K562 (cell line): ENCODE results near the gene HSD17B8. TPM values are rescaled to one million over a fixed set of nuclear protein-coding genes. Genes with fewer than 3 reads are reported as not detected.
A peak's percentile ranks its signal among the peaks of the same experiment; 100 is the strongest.

ENCODE experiments used
- CREB1 ChIP-seq, 2 experiments: sonication (generic) in 1 of 2; formaldehyde crosslinking in 1 of 2; IDR thresholded peaks; 2 replicates each; pipeline versions ENCODE4 v1.6.1 to v1.8.0; 2012 to 2022; ENCODE audit warnings: inconsistent platforms in 1 of 2, mild to moderate bottlenecking in 1 of 2, missing genetic modification reagents in 1 of 2, moderate library complexity in 1 of 2
- ELF4 ChIP-seq: fragments of 450-650 bp; formaldehyde crosslinking; IDR thresholded peaks from 2 replicates; pipeline ENCODE4 v1.4.0; 2022; ENCODE audit warnings: missing genetic modification characterization
- EWSR1 ChIP-seq: fragments of 450-650 bp; IDR thresholded peaks from 2 replicates; pipeline ENCODE4 v1.6.1; 2018; ENCODE audit warnings: borderline replicate concordance, mild to moderate bottlenecking, low read depth, moderate library complexity; ENCODE audit not compliant: partially characterized antibody
- GATAD2A ChIP-seq: fragments of 450-650 bp; IDR thresholded peaks from 2 replicates; pipeline ENCODE4 v1.6.1; 2017
- L3MBTL2 ChIP-seq: fragments of 450-650 bp; IDR thresholded peaks from 2 replicates; pipeline ENCODE4 v1.6.1; 2016; ENCODE audit warnings: mild to moderate bottlenecking, moderate library complexity
- NFXL1 ChIP-seq: fragments of 450-650 bp; formaldehyde crosslinking; IDR thresholded peaks from 2 replicates; pipeline ENCODE4 v1.4.0; 2021; ENCODE audit warnings: mild to moderate bottlenecking
- RBM22 ChIP-seq: fragments of 200-400 bp; formaldehyde crosslinking; IDR thresholded peaks from 2 replicates; pipeline ENCODE4 v1.6.1; 2018; ENCODE audit warnings: low read length, low read depth; ENCODE audit not compliant: poor library complexity, severe bottlenecking
- SRSF9 ChIP-seq: fragments of 200-400 bp; formaldehyde crosslinking; IDR thresholded peaks from 2 replicates; pipeline ENCODE4 v1.6.1; 2017; ENCODE audit warnings: low read depth, low read length, borderline replicate concordance
- XRCC4 ChIP-seq: IDR thresholded peaks from one replicate; pipeline ENCODE4 v1.6.1; 2011; ENCODE audit not compliant: insufficient read depth, insufficient read length; ENCODE audit errors: extremely low read depth
- ZBTB1 ChIP-seq: sonication (generic); formaldehyde crosslinking; IDR thresholded peaks from 2 replicates; pipeline ENCODE4 v1.8.1; 2023; ENCODE audit warnings: missing genetic modification reagents, low read depth, mild to moderate bottlenecking, borderline replicate concordance
- ZBTB5 ChIP-seq: fragments of 450-650 bp; IDR thresholded peaks from 2 replicates; pipeline ENCODE4 v1.6.1; 2017; ENCODE audit warnings: antibody characterized with exemption
- ZNF740 ChIP-seq, 3 experiments: fragments of 200-800 bp in 1 of 3; sonication (Bioruptor generic) in 1 of 3; sonication (generic) in 1 of 3; formaldehyde crosslinking in 1 of 3; IDR thresholded peaks; 2 replicates each; pipeline versions ENCODE4 v1.6.1 to v1.8.0; 2016 to 2022; ENCODE audit warnings: mild to moderate bottlenecking in 2 of 3, missing compliant biosample characterization in 2 of 3, missing genetic modification characterization in 2 of 3, missing genetic modification reagents in 1 of 3
- polyA plus RNA-seq, 8 experiments: library from polyadenylated mRNA; depleted of rRNA in 4 of 8; stranded (reverse) in 5 of 8; unstranded in 3 of 8; fragments of >200 nt; fragmentation: Nextera tagmentation in 2 of 8; fragmentation: Illumina TruSeq in 1 of 8; extraction: Ambion mirVana in 2 of 8; extraction: Trizol in 1 of 8; gene quantifications; 2 replicates each; pipeline versions ENCODE4 v1.2.1 to v1.2.3, GENCODE V29; 2011 to 2014; ENCODE audit warnings: inconsistent platforms in 1 of 8, missing spikeins in 1 of 8
- total RNA-seq, 7 experiments: library from RNA; depleted of rRNA in 6 of 7; stranded (reverse); fragments of >200 nt in 6 of 7; fragmentation: Illumina TruSeq in 2 of 7; extraction: Trizol in 2 of 7; gene quantifications; 2 replicates each; pipeline versions ENCODE4 v1.2.1 to v1.2.3, GENCODE V29; 2011 to 2021; ENCODE audit warnings: low replicate concordance in 1 of 7
- TF ChIP-seq, protein P1 (sequence below): fragments of 250-450 bp; sonication (Bioruptor Pico); IDR thresholded peaks from 2 replicates; pipeline ENCODE4 v1.4.0; 2020; ENCODE audit warnings: borderline replicate concordance
- TF ChIP-seq, protein P2 (sequence below), 2 experiments: IDR thresholded peaks; 2 replicates each; pipeline ENCODE4 v1.6.1; 2012; ENCODE audit warnings: improper control_type of control experiment in 2 of 2, low read depth in 2 of 2, low read length in 2 of 2, borderline replicate concordance in 1 of 2

The HSD17B8 gene
- total and polyA plus RNA-seq, 9 of the 15 experiments (the other 6 are each of a cell fraction or from before 2014, with no cell fraction given) = 3.7 to 35.2 (median 14.2) TPM

- TF ChIP-seq, protein P1, sequence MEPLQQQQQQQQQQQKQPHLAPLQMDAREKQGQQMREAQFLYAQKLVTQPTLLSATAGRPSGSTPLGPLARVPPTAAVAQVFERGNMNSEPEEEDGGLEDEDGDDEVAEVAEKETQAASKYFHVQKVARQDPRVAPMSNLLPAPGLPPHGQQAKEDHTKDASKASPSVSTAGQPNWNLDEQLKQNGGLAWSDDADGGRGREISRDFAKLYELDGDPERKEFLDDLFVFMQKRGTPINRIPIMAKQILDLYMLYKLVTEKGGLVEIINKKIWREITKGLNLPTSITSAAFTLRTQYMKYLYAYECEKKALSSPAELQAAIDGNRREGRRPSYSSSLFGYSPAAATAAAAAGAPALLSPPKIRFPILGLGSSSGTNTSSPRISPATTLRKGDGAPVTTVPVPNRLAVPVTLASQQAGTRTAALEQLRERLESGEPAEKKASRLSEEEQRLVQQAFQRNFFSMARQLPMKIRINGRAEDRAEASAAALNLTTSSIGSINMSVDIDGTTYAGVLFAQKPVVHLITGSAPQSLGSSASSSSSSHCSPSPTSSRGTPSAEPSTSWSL (CRISPR knock-in tag) = peak; percentile 49; the same call in 1 of the 2 replicates
- TF ChIP-seq ZBTB1 (CRISPR knock-in tag) = peak; percentile 91; the same call in 1 of the 2 replicates
- TF ChIP-seq ZNF740 (CRISPR knock-in tag; IDR thresholded peaks at IDR 0.05) = peak; percentile 99
- TF ChIP-seq ZNF740 (tag; IDR thresholded peaks at IDR 0.05) = peak in 1 of 2 experiments; percentile 99; a peak in 2 of 4 replicates
- peak; percentile 82 for TF ChIP-seq CREB1 (IDR thresholded peaks at IDR 0.05)
- TF ChIP-seq CREB1 (CRISPR knock-in tag; IDR thresholded peaks at IDR 0.05) = peak; percentile 59
- TF ChIP-seq NFXL1 (CRISPR knock-in tag) = 0 out of 2 replicates have a peak, but pooled peaks have one; percentile 62
- peak; percentile 45 for TF ChIP-seq L3MBTL2
- TF ChIP-seq, protein P2, sequence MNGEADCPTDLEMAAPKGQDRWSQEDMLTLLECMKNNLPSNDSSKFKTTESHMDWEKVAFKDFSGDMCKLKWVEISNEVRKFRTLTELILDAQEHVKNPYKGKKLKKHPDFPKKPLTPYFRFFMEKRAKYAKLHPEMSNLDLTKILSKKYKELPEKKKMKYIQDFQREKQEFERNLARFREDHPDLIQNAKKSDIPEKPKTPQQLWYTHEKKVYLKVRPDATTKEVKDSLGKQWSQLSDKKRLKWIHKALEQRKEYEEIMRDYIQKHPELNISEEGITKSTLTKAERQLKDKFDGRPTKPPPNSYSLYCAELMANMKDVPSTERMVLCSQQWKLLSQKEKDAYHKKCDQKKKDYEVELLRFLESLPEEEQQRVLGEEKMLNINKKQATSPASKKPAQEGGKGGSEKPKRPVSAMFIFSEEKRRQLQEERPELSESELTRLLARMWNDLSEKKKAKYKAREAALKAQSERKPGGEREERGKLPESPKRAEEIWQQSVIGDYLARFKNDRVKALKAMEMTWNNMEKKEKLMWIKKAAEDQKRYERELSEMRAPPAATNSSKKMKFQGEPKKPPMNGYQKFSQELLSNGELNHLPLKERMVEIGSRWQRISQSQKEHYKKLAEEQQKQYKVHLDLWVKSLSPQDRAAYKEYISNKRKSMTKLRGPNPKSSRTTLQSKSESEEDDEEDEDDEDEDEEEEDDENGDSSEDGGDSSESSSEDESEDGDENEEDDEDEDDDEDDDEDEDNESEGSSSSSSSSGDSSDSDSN (IDR thresholded peaks at IDR 0.05; ENCODE audit: borderline replicate concordance in 1 of 2, low read depth in 2 of 2, low read length in 2 of 2) = no peak
- no peak for TF ChIP-seq GATAD2A
- no peak for TF ChIP-seq ZBTB5
- TF ChIP-seq XRCC4 = no peak
- no peak for TF ChIP-seq EWSR1
- TF ChIP-seq SRSF9 = no peak
- TF ChIP-seq ELF4 (CRISPR knock-in tag) = no peak
- peak; percentile 72 for TF ChIP-seq RBM22
Measured at GRCh38 chr6:33200219-33201146, 4.0 kb upstream of the HSD17B8 start, which contains the start of the genes RXRB and SLC39A7 (continued).
